Mucosa of gallbladder (tissue), 1 donor: Measurements from ENCODE around the gene CEP20. TPM values are rescaled to one million over a fixed set of nuclear protein-coding genes. Genes with fewer than 3 reads are reported as not detected.
A peak's percentile ranks its signal among the peaks of the same experiment; 100 is the strongest.
"Not testable (repeated sequence)": the region's sequence is repeated elsewhere in the genome, so short reads cannot be mapped to it uniquely, and the experiment has no call there.

Source experiments
- DNase-seq: peaks from one replicate; pipeline ENCODE4 v3.0.0-alpha.2; 2020; ENCODE audit warnings: low spot score
- total RNA-seq: library from RNA; stranded (reverse); gene quantifications from one replicate; pipeline ENCODE4 v1.2.1, GENCODE V29; 2021
- donor health status: DM: no; HTN: no; CAD: no.

The CEP20 gene
- total RNA-seq, 1 donor from 2014 or later: 21.2 TPM

GRCh38 chr16:15857724-15858560 lies 30.5 kb downstream of the CEP20 start:
- DNase-seq: peak; percentile 47

- peak; percentile 29 for DNase-seq
These were observed 31.3 kb downstream of the CEP20 start, which contains the start of gene MYH11 for GRCh38 chr16:15856901-15857698. Gene MYH11, minus strand, starts transcription at chr16:15857028. Its CDS starts 18,776 bp downstream, at chr16:15838252.

GRCh38 chr16:15856182-15856581 lies 32.2 kb downstream of the CEP20 start:
- no peak for DNase-seq

GRCh38 chr16:15855704-15856003 lies 32.7 kb downstream of the CEP20 start:
- no peak for DNase-seq

GRCh38 chr16:15854906-15855703 lies 33.3 kb downstream of the CEP20 start:
- DNase-seq: no peak

- no peak for DNase-seq
These were observed 34.3 kb downstream of the CEP20 start for GRCh38 chr16:15854061-15854460.

- no peak for DNase-seq
These were observed 35.4 kb downstream of the CEP20 start for GRCh38 chr16:15853021-15853420.

GRCh38 chr16:15850555-15850954 lies 37.8 kb downstream of the CEP20 start:
- not testable (repeated sequence) for DNase-seq

- no peak for DNase-seq
These were observed 39.0 kb downstream of the CEP20 start for GRCh38 chr16:15849209-15849981.

GRCh38 chr16:15847611-15848175 lies 40.7 kb downstream of the CEP20 start:
- DNase-seq: no peak

GRCh38 chr16:15846510-15846909 lies 41.9 kb downstream of the CEP20 start:
- DNase-seq: no peak

GRCh38 chr16:15843635-15844279 lies 44.6 kb downstream of the CEP20 start:
- no peak for DNase-seq

GRCh38 chr16:15839204-15839603 lies 49.2 kb downstream of the CEP20 start:
- DNase-seq: not testable (repeated sequence)

- DNase-seq: no peak
These were observed 50.6 kb downstream of the CEP20 start for GRCh38 chr16:15837761-15838160.

- DNase-seq: no peak
These were observed 51.3 kb downstream of the CEP20 start for GRCh38 chr16:15836965-15837611.

GRCh38 chr16:15836074-15836473 lies 52.3 kb downstream of the CEP20 start:
- DNase-seq: no peak

- DNase-seq: no peak
These were observed 53.1 kb downstream of the CEP20 start for GRCh38 chr16:15835136-15835878.

- no peak for DNase-seq
These were observed 53.9 kb downstream of the CEP20 start for GRCh38 chr16:15834502-15834901.

- no peak for DNase-seq
These were observed 54.9 kb downstream of the CEP20 start for GRCh38 chr16:15833541-15833940.
